Measurements from ENCODE around the gene DNAJC22. TPM values are rescaled to one million over a fixed set of nuclear protein-coding genes. Genes with fewer than 3 reads are reported as not detected.
A peak's percentile ranks its signal among the peaks of the same experiment; 100 is the strongest.

The DNAJC22 gene
- total and polyA plus RNA-seq, 7 donors = under 0.01 to 12.8 (median 2.5) TPM; not detected in 1

GRCh38 chr12:49322367-49322707, 24.4 kb upstream of the DNAJC22 start:
- no peaks in the 10 kb centered on the region for H3K27me3 ChIP-seq
- H3K36me3 ChIP-seq = no peaks in the 10 kb centered on the region
- intact Hi-C loops (cut with DNase I) = no loop called here
- TF ChIP-seq POLR2AphosphoS5 (IDR thresholded peaks at IDR 0.05) = no peak
- no peak for TF ChIP-seq CTCF (IDR thresholded peaks at IDR 0.05)
- TF ChIP-seq EP300 (IDR thresholded peaks at IDR 0.05) = no peak
- TF ChIP-seq POLR2A (IDR thresholded peaks at IDR 0.05) = no peak
- peaks cover 0 to 17% (median 9%) of the 10 kb centered on the region in 4 donors for H3K4me1 ChIP-seq
- no peak for DNase-seq
- H3K4me3 ChIP-seq = peak overlapping the region; percentile 45 to 64 (median 58)
- no peaks in the 10 kb centered on the region for H3K9me3 ChIP-seq
- peak overlapping the region; percentile 65 to 74 (median 71) for H3K27ac ChIP-seq
- WGBS, 2 donors = 39 to 41% methylated on average over 12 of the region's 12 CpGs

- 0% methylated on average over 65 of the region's 65 CpGs for WGBS, 2 donors
- peak within 1 kb of the TSS; percentile 65 to 74 (median 71) for H3K27ac ChIP-seq
- H3K36me3 ChIP-seq = no peaks in the 10 kb centered on the region
- H3K4me3 ChIP-seq = peak within 1 kb of the TSS; percentile 45 to 64 (median 58)
- TF ChIP-seq POLR2AphosphoS5 (IDR thresholded peaks at IDR 0.05) (peak; percentile 49 to 88 (median 72)), POLR2A (IDR thresholded peaks at IDR 0.05) (peak; percentile 36 to 70), EP300 (IDR thresholded peaks at IDR 0.05) (no peak)
- DNase-seq = peak; percentile 99
- H3K4me1 ChIP-seq = peaks cover 0 to 17% (median 9%) of the 10 kb centered on the region in 4 donors
- H3K27me3 ChIP-seq = no peaks in the 10 kb centered on the region
- H3K9me3 ChIP-seq = no peaks in the 10 kb centered on the region
- intact Hi-C loops (cut with DNase I) = no loop called here
Measured at GRCh38 chr12:49322708-49323523, 23.8 kb upstream of the DNAJC22 start, which contains the start of gene TROAP. TSS of gene TROAP (plus strand) at chr12:49323255. CDS start at chr12:49323609, 354 bp downstream.

- intact Hi-C loops (cut with DNase I) = no loop called here
- 13% methylated on average over 19 of the region's 19 CpGs for WGBS, 2 donors
- no peak for TF ChIP-seq CTCF (IDR thresholded peaks at IDR 0.05)
- Histone ChIP-seq H3K27ac (no peak overlapping the region), H3K27me3 (no peaks in the 10 kb centered on the region), H3K36me3 (no peaks in the 10 kb centered on the region), H3K9me3 (no peaks in the 10 kb centered on the region), H3K4me3 (peak overlapping the region; percentile 45 to 64 (median 58)), H3K4me1 (peaks cover 0 to 17% (median 9%) of the 10 kb centered on the region in 4 donors)
- peak; percentile 64 for DNase-seq
Measured at GRCh38 chr12:49323524-49324097, 23.1 kb upstream of the DNAJC22 start.

GRCh38 chr12:49325606-49326005, 21.1 kb upstream of the DNAJC22 start:
- Histone ChIP-seq H3K36me3 (no peaks in the 10 kb centered on the region), H3K27ac (no peak overlapping the region), H3K4me1 (peaks cover 0 to 17% (median 9%) of the 10 kb centered on the region in 4 donors), H3K27me3 (peaks cover 0 to 5% (median 0%) of the 10 kb centered on the region in 3 donors), H3K9me3 (no peaks in the 10 kb centered on the region), H3K4me3 (no peak overlapping the region)
- 94% methylated on average over 6 of the region's 6 CpGs for WGBS, 2 donors
- TF ChIP-seq EP300 (IDR thresholded peaks at IDR 0.05) = no peak
- TF ChIP-seq POLR2A (IDR thresholded peaks at IDR 0.05) = no peak
- no peak for TF ChIP-seq CTCF (IDR thresholded peaks at IDR 0.05)
- TF ChIP-seq POLR2AphosphoS5 (IDR thresholded peaks at IDR 0.05) = no peak
- DNase-seq = peak; percentile 46
- intact Hi-C loops (cut with DNase I) = no loop called here

- Histone ChIP-seq H3K4me3 (no peak overlapping the region), H3K27ac (no peak overlapping the region), H3K36me3 (no peaks in the 10 kb centered on the region), H3K4me1 (peaks cover 0 to 19% (median 16%) of the 10 kb centered on the region in 4 donors), H3K9me3 (no peaks in the 10 kb centered on the region), H3K27me3 (peaks cover 0 to 22% (median 0%) of the 10 kb centered on the region in 3 donors)
- no peak for TF ChIP-seq POLR2AphosphoS5 (IDR thresholded peaks at IDR 0.05)
- no peak for TF ChIP-seq CTCF (IDR thresholded peaks at IDR 0.05)
- peak; percentile 28 for DNase-seq
- intact Hi-C loops (cut with DNase I) = no loop called here
Measured at GRCh38 chr12:49327368-49327767, 19.3 kb upstream of the DNAJC22 start.
